ENCODE results near the gene TCF12.

Gene TCF12

DNA sequence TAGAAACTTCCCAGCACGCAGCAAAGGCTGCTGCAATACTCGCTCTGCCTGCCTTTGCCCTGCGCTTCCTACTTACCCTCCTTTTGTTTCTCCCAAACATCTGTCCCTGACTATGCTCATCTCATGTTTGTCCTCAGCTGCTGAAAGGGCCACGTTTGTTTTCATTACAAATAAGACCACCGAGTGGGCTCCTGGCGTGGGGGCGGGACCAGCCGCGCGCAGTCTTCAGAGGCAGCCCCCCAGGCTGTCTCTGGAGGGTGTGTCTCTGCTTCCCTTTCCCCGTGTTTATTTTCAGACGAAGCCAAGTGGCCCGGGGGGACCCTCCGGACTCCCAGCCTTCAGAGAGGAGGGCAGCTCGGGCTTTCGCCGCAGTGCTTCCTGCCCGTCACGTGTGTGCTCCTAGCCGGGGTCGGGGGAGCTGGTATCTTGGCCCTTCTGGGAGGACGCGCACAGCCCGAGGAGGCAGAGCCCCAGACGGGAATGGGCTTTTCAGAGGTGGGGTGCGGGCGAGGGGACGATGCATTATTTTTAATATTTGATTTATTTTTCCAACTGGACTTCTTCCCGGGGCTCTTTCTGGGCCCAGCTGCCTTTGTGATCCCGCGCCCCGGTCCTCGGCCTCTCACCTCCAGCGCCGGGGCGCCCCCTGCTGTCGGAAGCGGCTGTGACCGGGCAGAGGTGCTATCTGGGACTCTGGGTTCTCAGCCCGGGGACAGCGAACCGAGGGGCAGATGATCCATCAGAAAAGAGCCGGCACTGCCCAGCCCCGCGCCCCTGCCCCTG lies 387.9 kb downstream of the TCF12 start:
- peak; percentile 73 to 76 for DNase-seq

DNA sequence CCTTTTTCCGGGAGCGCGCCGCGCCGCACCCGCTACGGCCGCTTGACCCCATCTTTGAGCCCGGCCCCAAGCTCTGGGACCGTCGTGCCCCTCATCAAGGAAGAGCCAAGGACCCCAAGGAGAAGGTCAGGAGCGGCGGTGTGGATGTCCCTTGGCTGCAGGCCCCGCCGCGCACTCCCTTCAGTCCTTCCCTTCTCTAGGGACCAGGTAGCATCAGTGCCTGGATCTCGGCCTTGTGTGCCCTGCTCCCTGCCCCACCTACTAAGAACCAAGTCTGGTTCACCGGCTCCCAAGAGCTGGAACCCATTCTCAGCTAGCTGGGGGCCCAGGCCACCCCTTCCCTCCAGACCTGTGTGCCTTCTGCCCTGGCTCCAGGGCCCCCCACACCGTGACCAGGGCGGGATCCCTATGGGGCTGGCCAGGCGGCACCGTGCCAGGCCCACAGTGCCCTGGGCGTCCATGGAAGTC lies 388.5 kb downstream of the TCF12 start:
- peak in 1 of 2 experiments; percentile 40 for DNase-seq

DNA sequence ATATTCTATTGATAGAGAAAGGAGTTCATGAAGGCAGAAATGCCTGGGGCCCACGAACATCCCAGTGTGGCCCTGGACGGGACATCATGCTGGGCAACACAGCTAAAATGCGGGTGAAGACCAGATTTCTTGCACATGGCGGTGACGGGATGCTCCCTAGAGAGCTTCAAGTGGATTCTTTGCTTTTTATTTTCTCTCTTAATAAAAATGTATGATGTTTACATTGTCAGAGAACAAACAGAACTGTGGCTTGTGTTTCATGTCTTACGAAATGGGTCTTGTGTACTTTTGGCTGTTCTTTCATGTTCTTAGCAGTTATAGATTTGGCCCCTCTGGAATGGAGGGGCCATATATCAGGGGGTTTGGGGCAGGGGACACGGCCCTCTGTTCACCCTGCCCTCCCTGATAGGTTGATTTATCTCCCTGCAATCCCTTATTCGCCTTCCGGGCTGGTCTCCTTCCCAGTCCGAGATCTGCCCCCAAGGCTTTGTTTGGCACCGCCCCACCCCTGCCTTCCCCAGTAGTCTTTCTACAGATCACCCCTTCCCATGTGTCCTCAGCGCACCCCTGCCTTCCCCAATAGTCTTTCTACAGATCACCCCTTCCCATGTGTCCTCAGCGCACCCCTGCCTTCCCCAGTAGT lies 389.2 kb downstream of the TCF12 start:
- no peak for DNase-seq

DNA sequence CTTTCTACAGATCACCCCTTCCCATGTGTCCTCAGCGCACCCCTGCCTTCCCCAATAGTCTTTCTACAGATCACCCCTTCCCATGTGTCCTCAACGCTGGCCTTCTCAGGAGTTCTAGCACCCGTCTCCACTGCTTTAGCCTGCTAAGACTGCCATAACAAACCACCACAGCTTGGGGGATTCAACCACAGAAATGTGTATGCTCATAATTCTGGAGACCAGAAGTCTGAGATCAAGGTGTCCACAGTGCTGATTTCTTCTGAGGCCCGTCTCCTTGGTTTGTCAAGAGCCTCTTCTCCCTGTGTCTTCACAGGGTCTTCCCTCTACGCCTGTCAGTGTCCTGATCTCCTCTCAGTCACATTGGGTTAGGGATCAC lies 389.7 kb downstream of the TCF12 start:
- no peak for DNase-seq

DNA sequence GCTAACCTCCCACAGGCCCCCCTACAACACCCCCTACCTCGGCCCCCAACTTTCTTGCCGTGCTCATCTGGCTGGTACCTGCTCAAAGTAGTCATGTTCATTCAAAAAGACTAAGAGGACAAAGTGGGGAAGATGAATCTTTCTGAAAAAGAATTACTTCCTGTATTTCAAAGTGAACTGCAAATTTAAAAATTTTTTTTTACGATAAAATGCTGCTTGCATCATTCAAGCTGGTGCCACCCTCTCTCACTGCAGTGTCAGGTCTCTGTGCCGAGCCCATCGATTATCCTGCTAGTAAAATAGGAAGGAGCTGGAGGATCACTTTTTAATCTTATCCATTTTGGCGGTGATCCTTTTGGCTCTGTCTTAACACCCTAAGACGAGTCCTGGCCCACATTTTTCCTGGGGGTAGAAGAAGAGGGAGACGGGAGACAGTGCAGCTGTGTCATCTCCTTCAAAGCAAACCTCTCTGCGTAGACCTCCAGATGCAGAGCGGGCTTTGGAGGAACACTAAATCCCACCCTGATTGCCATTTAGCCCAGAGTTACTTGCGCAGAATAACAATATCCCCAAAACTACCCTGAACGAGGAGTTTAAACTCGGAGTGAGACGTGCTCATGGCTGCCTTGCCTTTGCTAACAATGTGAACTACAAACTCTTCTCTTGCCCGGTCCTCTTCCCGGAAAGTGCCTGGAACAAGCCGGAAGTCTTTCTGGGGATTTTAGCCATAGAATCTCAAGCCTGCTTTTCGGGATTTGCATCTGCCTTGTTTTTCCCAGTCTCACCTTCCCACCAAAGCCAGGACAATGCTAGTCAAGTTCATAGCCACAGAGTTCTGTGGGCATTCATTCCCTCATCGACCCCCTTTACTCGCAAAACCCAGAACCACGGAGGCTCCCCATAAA lies 391.7 kb downstream of the TCF12 start:
- DNase-seq = no peak

DNA sequence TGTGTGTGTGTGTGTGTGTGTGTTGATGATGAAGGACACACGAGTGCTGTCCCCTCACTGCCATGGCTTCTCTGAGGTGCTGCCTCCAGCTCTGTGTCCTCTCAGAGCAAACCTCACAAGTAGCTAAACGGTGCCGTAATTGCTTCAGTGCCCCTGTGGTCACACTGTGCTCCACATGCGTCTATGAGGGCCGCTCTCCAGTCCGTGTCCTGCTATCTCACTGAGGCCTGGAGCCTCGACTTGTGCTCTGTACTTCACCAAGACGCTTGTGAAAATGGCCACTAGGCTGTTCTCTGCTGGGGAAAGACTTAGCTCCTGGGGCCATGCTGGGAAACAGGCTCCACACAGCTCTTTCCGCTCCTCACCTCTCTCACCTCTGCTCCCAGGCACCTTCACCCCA lies 392.4 kb downstream of the TCF12 start:
- no peak for DNase-seq

DNA sequence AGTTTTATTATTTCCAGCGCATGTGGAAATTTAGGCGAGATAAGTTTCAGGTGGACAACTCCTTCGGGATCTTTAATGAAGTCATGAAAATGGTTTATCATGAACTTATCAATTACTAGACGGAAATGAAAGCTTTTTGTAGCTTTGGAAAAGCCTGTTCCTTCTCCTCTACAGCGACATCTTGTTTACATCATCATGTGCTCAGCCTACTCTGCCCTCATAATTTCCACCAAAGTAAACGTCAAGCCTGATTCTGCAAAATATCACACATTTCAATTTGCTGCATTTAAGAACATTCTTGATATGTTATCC lies 393.5 kb downstream of the TCF12 start:
- DNase-seq = no peak

DNA sequence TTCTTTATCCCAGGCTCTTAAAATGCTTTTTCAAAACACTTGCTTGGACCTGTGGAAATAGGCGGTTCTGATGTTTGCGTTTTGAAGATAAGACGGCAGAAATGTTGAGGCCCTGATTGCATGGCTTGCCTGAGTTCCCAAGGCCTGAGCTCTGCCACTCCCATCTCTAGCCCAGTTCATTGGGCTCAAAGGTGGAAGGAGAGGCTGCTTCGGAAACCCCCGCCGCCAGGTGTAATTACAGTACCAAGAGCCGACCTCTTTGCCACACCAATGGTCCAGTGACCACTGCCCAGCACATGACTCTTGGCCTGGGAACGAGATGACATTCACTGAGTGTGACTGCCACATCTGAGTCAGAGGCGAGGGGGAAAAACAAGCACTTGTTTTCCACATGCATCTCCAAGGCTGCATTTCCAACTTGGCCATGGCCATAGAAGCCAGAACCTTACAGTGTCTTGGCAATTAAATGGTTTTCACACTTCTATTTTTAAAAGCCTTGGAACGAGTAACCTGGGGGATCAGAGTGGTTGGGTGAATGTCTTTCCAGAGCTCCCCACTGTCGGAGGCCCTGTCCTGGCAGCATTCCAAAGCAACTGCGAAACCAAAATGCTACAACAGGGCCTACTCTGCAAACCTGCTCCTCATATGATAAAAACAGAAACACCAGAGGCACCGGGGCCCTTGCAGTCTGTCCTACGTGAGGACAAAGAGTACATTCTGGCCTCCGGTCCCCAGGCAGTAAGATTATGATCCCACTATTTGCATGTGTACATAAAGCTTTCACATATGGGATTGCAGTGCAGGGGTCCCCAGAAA lies 394.1 kb downstream of the TCF12 start:
- DNase-seq = no peak

DNA sequence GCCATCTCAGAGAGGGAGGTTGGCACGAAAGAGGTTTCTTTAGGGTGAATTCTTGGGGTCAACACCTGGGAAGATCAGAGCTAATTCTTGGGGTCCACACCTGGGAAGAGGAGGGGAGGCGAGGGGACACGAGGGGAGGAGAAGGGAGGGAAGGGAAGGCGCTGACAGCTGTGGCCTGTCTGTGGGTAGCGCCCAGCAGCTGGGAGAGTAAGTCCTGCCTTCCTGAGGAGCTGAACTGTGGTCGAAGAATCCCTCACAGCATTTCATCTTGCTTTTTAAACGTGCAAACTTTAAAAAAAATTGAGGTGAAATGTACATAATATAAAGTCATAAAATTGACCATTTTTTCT lies 394.7 kb downstream of the TCF12 start:
- DNase-seq = no peak

DNA sequence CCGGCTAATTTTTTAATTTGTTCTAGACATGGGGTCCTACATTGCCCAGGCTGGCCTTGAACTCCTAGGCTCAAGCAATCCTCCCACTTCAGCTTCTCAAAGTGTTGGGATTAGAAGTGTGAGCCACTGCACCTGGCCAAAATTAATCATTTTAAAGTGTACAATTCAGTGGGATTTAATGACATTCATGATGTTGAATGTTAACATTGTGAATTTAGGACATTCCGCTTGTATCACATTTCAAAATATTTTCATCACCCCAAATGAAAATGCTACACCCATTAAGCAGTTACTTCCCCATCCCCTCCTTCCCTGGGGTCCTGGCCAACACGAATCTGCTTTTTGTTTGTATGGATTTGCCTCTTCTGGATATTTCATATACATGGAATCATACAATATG lies 395.8 kb downstream of the TCF12 start:
- no peak for DNase-seq

DNA sequence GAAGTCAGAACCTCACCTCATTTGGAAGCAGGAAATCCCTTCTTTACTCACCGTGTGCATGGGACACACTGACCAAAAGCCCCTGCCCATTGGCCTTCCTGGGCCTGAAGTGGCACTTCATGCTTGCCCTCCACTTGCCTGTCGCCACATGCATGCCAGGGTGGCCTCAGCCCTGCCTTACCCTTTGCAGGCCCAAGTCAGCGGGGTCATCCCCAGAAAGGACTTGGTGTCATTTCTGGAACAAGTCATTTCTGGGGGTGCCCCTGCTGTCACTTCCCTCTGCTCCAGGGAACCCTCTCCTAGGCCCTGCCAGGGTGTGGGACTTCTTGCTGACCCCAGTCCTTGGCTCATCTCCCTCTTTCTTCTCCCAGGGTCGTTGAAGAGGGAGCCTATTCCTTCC lies 398.0 kb downstream of the TCF12 start:
- DNase-seq = no peak

DNA sequence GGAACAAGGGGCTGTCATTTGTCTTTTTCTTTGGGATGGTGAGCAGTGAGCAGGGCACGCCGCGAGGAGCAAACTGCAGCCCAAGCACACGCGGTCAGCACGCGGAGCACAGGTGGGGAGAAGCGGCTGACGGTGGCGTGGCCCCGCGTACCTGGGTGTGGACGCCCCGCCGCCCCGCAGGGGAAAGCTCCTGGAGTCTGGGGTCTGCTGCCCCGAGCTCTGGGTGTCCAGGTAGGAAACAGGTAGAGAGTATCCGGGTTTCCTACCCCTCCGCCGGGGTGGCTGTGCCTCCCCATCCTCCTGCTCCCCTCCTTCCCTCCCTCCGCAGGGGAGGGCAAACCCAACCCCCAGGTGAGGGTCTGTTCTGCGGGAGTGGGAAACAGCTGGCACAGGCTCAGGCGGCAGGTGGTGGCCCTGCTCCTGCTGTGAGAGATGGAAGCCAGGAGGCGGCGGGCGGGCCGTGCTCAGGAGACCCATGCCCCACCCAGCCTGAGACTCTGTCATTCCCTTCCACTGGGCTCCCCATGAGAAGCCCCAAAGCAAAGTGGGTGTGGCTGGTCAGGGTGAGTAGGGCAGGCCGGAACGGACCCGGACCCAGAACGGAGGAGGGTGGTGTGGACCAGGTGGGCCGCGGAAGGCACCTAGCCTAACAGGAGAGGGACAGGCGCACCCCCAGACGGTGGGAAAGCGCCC lies 400.9 kb downstream of the TCF12 start:
- DNase-seq = no peak

DNA sequence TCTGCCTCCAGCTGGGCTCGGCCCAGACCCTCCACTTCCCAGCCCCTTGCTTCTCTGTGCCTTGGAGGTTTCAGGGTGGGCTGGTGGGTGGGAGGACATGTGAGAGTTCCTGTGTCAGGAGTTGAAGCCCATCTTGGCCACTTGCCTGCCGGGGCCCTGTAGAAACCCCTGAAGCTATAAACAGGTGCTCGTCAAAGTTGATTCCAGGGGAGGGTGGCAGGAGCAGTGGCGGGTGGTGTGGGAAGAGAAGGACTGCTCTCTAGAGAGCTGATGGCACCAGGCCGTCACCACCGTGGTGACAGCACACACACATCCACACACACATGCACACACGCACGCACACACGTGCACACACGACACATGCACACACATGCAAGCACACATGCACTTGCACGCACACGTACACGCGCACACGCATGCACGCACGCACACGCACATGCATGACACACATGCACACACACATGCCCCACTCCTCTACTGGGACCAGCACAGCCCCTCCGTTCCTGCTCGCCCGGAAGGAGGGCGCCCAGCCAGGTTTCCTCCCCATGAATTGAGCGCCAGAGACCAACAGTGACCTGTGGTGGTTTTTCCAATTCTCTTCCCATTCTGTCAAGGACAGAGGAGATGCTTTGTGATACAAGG lies 401.6 kb downstream of the TCF12 start:
- DNase-seq = no peak

DNA sequence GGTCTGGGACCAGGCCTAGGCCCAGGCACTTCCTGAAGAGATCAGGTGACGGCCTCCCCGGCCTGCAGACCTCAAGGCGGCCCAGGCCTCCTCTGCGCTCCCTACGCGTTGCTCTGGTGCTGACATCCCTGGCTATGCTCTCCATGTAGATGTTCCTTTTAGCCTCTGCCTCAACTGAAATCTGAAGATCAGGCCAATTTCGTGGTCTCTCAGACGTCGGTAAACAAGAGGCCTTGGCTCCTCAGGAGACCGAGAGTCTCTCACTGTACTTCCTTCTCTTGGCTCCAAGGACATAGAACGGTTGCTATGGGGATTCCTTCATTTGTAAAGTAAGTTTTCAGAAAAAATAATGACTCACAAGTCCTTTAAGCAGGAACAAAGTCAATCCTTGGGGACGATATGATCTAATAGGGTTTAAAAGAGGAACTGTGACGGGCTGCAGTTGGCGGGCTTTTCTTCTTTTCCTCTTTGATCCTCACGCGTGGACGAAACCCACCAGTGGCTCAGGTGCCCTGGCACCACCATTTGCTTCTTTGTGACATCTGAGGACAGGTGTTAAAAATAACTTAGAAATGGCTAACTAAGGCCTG lies 402.3 kb downstream of the TCF12 start:
- no peak for DNase-seq

DNA sequence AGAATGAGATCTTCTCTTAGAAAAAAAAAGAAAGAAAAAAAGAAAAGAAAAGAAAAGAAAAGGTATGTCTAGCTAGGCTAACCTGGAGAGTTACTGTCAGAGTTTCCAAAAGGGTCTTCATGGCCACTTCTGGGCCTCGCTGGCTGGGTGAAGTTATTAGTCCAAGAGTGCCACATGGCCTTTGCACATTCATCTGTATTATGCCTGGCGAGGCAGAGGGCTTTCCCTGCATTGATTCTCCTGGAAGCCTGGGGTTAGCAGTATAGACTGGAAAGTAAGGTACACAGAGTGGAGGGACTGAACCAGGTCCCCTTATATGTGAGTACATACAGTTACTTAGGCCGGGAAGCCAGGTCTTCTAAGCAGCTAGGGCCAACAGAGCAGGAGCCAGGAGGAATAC lies 403.0 kb downstream of the TCF12 start:
- no peak for DNase-seq

DNA sequence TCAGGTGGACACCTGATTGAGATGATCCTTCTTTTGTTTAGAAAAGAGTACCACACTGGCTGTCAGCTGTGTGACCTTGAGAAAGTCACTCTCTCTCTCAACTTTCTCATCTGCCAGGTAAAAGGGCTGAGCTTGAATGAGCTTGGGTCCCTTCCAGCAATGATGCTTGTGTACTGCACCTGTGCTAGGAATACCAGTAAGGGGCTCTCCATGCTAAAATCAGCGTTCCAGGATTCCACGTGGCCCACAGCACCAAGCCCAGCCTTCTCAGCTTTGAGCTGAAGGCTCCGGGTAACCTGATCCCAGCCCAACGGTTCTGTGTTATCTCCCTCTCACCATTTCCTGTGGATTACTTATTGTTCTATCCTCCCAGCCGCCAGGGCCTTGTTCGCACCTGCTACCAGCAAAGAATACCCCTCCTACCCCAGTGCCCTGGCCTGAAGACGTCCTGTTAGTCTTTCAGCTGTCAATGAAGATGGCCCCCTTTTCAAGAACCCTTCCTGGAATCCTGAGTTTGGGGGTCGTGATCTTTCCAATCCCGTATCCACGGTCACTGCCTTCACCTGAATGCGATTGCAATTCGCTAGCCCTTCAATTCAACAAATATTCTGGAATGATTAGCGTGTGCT lies 403.6 kb downstream of the TCF12 start:
- peak; percentile 38 to 43 for DNase-seq

DNA sequence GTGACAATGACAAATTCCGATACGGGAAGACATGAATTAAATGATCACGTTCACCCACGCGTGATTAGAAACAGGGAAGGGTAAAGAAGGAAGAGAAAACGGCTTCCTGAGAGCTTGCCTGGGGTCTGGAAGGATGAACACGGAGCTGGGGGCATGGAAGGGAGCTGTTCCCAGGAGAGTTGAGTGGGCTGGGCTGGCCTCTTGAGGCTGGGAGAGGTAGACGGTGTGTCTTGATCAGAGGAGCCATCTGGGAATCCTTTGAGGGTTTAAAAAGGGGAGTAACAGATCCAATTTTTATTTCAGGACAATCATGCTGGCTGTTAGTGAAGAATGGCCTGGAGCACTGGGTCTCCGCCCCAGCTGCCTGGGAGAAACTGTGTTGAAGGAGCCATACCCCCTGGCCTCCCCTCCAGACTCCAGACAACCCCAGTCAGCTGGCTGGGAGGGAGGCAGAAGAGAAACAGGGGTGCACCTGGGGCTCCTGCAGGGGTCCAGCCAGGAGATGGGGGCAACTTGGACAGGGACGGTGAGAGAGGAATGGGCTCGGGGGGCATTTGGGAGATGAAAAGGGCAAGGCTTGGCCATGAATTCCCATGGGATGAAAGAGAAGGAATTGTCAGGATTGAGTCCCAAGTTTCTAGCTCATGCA lies 404.3 kb downstream of the TCF12 start:
- DNase-seq = no peak

DNA sequence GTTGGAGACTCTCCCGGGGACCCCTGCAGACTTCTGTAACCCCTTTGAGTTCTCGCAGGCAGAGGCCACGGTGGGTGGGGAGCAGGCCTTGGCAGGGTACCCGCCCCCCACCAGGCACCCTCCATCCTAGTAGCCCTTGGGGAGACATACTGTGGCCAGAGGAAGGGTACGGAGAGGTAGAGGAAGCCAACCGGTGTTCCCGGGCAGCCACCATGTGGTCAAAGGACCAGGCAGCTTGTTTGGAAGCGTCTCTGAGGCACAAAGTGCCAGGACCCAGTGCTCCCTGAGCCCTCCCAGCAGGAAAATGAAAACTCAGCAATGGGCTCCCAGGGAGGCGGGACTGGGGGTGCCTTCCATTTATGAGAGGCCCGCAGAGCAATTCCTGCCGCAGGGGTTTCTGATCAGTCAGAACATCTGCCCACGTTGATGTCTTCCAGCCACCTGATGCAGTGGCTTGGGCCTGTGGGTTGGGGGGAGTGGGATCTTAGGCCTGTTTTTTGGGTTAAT lies 404.9 kb downstream of the TCF12 start:
- no peak for DNase-seq

DNA sequence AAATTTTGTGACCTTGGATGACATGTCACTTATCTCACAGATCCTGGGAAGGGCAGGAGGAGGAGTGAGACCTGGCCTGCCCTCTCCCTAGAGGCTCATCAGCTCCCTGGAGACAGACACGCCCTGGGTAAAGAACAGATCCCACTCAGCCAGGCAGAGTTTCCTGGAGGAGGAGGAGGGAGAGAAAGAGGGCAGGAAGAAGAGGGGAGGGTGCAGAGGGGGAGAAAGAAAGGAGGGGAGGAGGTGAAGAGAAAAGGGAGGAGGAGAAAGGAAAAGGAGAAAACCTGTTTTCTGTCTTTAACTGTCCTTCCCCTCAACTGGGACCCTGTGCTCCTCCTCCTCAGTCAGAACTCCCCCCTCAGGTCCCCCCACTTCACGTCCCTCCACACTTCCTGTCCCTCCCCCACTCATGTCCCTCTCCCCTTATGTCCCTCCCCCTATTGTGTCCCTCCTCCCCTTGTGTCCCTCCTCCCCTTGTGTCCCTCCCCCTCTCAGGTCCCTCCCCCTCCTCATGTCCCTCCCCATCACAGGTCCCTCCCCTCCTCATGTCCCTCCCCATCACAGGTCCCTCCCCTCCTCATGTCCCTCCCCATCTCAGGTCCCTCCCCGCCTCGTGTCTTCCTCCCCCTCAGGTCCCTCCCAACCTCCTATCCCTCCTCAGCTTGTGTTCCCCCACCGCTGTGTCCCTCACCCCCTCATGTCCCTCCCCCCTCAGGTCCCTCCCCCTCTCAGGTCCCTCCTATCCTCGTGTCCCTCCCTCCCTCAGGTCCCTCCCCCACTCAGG lies 405.6 kb downstream of the TCF12 start:
- peak; percentile 25 to 63 for DNase-seq

DNA sequence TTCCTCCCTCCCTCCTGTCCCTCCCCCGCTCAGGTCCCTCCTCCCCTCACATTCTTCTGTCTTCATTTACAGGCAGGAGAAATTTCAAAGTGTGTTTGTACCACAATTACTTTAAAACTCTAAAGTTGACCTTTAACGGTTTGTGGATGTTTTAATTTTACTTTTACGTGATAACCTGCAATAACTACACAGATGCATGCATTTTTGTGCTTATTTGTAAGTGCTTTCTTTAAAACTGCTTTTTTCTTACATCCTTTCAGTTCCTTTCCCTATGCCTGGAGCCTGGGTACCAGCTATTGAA lies 406.1 kb downstream of the TCF12 start:
- no peak for DNase-seq

Data from NCI-H2081 (cell line).